Stimulated activated effector memory CD8-positive, alpha-beta T cell treated with anti-CD3 and anti-CD28 coated beads, Interleukin-12 subunit alpha, Interleukin-12 subunit beta, amount 100 ng/mL, for 72 hours (primary cell): ENCODE measurements around the gene ABCF3.
"Not testable (repeated sequence)": the region's sequence is repeated elsewhere in the genome, so short reads cannot be mapped to it uniquely, and the experiment has no call there.

Experiments
- ATAC-seq: fragments of 150-1000 bp; cut with Tn5 transposase; 2 replicates; pipeline ENCODE4 v1.10.0; 2021
- DNase-seq, 2 donors: peaks; one replicate each; pipeline ENCODE4 v3.0.0; 2021 to 2022; ENCODE audit warnings: low spot score in 2 of 2
- H3K27ac Mint-ChIP-seq: one replicate; pipeline ENCODE4 v1.8.0; 2022; ENCODE audit warnings: mild to moderate bottlenecking, mixed read lengths
- H3K36me3 Mint-ChIP-seq: one replicate; pipeline ENCODE4 v1.8.0; 2022; ENCODE audit warnings: mild to moderate bottlenecking, mixed read lengths
- H3K4me1 Mint-ChIP-seq: one replicate; pipeline ENCODE4 v1.8.0; 2022; ENCODE audit warnings: mixed read lengths
- H3K4me3 Mint-ChIP-seq: one replicate; pipeline ENCODE4 v1.8.0; 2022; ENCODE audit warnings: mild to moderate bottlenecking, mixed read lengths
- H3K9me3 Mint-ChIP-seq: one replicate; pipeline ENCODE4 v1.8.0; 2022; ENCODE audit warnings: mixed read lengths

The ABCF3 gene

DNA sequence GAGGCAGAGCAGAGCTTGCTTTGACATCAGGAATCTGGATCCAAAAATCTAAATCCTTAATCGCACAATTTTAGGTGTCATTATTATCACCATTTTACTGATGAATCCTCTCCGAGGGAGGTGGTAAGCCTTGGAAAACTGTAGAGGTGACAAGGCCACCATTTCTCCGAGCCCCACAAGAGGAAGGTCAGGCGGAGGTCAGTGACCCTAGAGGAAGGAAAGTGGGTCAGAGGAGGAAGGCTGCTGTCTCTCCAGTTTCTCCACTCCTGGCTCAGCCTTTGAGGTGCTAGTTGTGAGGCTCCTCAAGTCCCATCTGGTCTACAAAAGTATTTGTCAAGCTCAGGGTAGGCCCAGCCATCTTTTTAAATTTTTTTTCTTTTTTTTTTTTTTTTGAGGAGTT, 27.6 kb upstream of the ABCF3 start:
- Mint-ChIP-seq H3K4me1 (peaks cover 49% of the 10 kb centered on the region), H3K27ac (no peak overlapping the region), H3K36me3 (peaks cover 39% of the 10 kb centered on the region), H3K4me3 (no peak overlapping the region), H3K9me3 (no peaks in the 10 kb centered on the region)
- no peak for ATAC-seq
- DNase-seq: no peak

DNA sequence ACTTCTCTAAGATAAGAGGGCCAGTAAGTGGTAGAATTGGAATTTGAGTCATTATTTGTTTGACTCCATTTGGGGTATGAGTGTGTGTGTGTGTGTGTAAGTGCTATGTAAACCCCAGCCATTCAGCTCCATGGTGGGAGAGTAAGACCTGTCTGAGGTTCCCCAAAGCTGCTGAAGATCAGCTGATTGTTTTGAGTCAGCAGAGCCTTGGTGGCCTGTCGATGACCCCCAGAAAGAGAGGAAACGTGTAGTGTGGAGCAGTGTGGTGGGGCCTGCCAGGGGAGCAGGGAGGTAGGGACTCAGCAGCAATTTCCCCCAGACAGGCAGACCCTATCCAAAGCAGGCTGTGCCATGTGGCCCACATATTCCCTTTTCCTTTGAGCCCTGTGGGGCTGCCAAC, 25.5 kb upstream of the ABCF3 start:
- Mint-ChIP-seq H3K27ac (no peak overlapping the region), H3K4me3 (no peak overlapping the region), H3K36me3 (peaks cover 59% of the 10 kb centered on the region), H3K9me3 (no peaks in the 10 kb centered on the region), H3K4me1 (peaks cover 60% of the 10 kb centered on the region)
- DNase-seq (no peak), ATAC-seq (peak; percentile 76)

DNA sequence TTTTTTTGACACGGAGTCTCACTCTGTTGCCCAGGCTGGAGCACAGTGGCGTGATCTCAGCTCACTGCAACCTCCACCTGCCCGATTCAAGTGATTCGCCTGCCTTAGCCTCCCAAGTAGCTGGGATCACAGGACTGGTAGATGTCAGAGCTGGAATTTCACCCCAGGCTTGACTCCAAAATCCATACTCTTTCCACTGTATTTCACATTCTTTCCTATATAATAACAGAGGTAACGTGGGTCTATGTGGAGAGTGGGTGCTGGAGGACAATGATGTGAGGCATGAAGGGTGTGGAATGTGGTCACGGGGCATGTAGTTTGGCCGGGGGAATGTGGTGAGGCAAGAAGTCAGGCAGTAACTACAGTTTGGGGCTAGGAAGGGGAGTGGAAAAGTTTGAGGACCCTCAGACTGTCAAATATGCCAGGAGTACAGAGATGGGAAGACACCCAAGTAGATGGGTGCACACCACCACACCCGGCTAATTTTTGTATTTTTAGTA, 23.4 kb upstream of the ABCF3 start:
- Mint-ChIP-seq H3K4me1 (peaks cover 42% of the 10 kb centered on the region), H3K36me3 (peaks cover 67% of the 10 kb centered on the region)
- H3K9me3 Mint-ChIP-seq, H3K4me3 Mint-ChIP-seq, ATAC-seq, H3K27ac Mint-ChIP-seq, DNase-seq: not testable (repeated sequence)

DNA sequence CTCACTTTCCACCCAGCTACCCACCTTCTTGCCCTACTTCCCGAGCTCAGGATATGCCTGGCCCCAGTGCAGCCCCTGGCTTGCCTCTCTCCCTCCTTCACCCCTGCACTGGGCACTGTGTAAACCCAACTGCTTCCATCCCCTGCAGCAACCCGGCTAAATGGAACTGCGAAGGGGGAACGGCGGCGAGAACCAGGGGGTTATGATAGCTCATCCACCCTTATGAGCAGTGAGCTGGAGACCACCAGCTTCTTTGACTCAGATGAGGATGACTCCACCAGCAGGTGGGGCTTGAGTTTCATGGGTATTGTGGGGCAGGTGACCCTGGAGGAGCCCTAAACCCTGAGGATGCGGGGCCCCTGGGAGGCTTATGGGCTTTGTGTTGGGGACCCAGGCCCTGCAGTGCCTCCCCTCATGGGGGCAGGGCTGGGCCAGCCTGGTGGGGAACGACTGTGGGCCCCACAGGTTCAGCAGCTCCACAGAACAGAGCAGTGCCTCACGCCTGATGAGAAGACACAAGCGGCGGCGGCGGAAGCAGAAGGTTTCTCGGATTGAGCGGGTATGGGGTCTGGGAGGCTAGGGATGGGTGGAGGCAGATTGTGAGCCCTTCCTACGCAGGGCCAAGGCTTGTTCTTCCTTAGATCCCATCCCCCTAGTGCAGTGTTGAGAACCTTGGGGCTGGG, 21.2 kb upstream of the ABCF3 start:
- H3K9me3 Mint-ChIP-seq: no peaks in the 10 kb centered on the region
- H3K27ac Mint-ChIP-seq: no peak overlapping the region
- ATAC-seq (no peak), DNase-seq (no peak)
- H3K4me1 Mint-ChIP-seq: peaks cover 32% of the 10 kb centered on the region
- H3K4me3 Mint-ChIP-seq: no peak overlapping the region
- peaks cover 74% of the 10 kb centered on the region for H3K36me3 Mint-ChIP-seq

DNA sequence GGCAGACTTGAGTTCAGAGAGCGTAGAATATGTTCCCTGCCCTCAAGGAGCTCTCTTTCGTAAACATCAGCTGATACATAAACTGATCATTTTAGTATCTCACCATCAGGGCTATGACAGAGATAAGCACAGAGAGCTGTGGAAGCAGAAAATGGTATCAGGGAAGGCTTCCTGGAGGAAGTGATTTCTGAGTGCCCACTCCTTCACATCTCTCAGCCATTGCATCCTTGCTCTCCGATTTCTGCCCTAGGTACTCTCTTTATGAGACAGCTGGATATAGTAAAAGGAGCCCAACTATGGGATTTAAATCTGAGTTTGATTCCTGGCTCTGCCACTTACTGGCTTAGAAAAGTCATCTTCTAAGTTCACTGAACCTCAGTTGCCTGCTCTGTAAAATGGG, 20.5 kb upstream of the ABCF3 start:
- no peak overlapping the region for H3K27ac Mint-ChIP-seq
- no peaks in the 10 kb centered on the region for H3K9me3 Mint-ChIP-seq
- no peak overlapping the region for H3K4me3 Mint-ChIP-seq
- H3K36me3 Mint-ChIP-seq: peaks cover 67% of the 10 kb centered on the region
- ATAC-seq (no peak), DNase-seq (no peak)
- H3K4me1 Mint-ChIP-seq: peaks cover 27% of the 10 kb centered on the region

DNA sequence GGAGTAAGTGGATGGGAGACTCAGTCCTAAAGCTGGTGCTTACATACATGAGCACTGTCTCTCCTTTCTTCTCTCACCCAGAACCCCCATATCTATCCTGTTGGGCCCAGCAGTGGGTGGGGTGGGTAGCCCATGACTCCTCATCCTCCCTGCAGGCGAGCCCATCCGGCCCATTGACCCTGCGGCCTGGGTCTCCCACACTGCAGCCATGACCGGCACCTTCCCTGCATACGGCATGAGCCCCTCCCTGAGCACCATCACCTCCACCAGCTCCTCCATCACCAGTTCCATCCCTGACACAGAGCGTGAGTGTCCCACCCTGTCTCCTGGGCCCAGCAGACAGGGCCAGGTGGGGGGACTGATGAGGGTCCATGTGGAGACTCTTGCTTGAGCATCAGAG, 19.3 kb upstream of the ABCF3 start:
- Mint-ChIP-seq H3K4me3 (no peak overlapping the region), H3K27ac (no peak overlapping the region), H3K36me3 (peaks cover 72% of the 10 kb centered on the region), H3K9me3 (no peaks in the 10 kb centered on the region), H3K4me1 (peaks cover 27% of the 10 kb centered on the region)
- no peak for DNase-seq
- ATAC-seq: no peak

DNA sequence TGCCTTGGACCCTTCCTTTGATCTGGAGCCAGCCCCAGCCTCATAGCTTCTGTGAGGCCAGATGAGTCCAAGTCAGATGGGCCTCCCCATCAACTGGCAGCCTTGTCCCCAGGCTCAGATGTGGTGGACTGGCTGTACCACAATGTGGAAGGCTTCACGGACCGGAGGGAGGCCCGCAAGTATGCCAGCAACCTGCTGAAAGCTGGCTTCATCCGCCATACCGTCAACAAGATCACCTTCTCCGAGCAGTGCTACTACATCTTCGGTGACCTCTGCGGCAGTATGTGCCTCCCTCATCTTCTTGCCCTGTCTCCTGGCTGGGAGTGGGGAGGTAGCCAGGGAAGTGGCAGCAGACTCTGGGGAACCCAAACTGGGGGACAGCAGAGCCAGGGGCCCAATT, 18.2 kb upstream of the ABCF3 start:
- peaks cover 25% of the 10 kb centered on the region for H3K4me1 Mint-ChIP-seq
- no peak overlapping the region for H3K4me3 Mint-ChIP-seq
- DNase-seq (no peak), ATAC-seq (no peak)
- H3K9me3 Mint-ChIP-seq: no peaks in the 10 kb centered on the region
- H3K36me3 Mint-ChIP-seq: peaks cover 63% of the 10 kb centered on the region
- H3K27ac Mint-ChIP-seq: no peak overlapping the region

DNA sequence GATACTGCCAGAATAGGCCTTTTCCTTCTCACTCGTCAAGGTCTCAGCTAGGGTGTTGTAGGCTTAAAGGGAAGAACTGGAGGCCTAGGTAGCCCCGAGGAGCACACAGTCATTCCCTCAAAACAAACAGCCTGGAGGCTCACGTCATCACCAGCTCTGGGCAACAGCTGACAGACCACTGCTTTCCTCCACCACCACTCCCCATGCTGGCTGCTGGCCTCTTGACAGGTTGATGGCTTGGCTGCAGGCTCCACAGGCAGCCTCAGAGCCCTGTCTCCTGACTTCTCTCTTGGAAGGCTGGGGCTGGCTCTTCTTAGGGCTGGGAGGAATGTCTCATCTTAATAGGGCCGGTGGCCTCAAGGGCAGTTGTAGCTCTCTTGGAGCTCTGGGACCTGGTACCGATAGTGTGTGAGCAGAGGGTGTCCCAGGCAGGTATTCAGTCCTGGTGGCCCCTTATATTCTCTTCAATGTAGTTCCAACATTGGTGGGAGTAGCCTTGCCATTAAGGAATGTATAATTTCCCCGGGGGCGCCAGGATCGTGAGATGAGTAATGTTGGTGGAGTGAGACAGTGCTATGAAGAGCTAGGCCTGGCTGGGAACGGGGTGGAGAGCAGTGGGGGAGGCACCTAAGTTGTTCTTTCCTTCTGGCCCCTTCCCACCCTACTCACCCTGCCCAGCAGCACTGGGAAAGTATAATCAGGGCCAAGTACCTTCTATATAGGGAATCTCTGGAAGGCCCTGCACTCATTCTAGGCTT, 17.5 kb upstream of the ABCF3 start:
- DNase-seq: no peak
- Mint-ChIP-seq H3K9me3 (no peaks in the 10 kb centered on the region), H3K36me3 (peaks cover 61% of the 10 kb centered on the region), H3K4me1 (peaks cover 23% of the 10 kb centered on the region), H3K27ac (no peak overlapping the region), H3K4me3 (no peak overlapping the region)
- no peak for ATAC-seq

DNA sequence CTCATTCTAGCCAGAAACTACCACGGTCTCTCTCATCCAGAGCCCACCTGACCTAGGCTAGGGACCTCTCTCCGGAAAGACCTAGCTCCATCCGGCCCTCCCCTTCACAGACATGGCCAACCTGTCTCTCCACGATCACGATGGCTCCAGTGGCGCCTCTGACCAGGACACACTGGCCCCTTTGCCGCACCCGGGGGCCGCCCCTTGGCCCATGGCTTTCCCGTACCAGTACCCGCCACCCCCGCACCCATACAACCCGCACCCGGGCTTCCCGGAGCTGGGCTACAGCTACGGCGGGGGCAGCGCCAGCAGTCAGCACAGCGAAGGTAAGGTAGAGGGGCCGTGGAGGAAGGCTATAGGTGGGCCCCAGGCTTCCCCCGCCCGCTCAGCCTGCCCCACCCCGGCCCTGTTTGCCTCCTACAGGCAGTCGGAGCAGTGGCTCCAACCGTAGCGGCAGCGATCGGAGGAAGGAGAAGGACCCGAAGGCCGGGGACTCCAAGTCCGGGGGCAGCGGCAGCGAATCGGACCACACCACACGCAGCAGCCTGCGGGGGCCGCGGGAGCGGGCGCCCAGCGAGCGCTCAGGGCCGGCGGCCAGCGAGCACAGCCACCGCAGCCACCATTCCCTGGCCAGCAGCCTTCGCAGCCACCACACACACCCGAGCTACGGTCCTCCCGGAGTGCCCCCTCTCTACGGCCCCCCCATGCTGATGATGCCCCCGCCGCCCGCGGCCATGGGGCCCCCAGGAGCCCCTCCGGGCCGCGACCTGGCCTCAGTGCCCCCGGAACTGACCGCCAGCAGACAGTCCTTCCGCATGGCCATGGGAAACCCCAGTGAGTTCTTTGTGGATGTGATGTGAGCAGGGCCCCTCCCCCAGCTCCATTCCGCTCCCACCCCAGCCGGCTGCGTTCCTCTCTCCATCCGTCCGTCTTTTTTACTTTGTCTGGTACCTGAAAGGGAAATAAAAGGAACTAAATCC, 15.8 kb upstream of the ABCF3 start:
- peaks cover 13% of the 10 kb centered on the region for H3K4me1 Mint-ChIP-seq
- no peak overlapping the region for H3K27ac Mint-ChIP-seq
- no peak for DNase-seq
- H3K9me3 Mint-ChIP-seq: no peaks in the 10 kb centered on the region
- no peak overlapping the region for H3K4me3 Mint-ChIP-seq
- H3K36me3 Mint-ChIP-seq: peaks cover 47% of the 10 kb centered on the region
- no peak for ATAC-seq

DNA sequence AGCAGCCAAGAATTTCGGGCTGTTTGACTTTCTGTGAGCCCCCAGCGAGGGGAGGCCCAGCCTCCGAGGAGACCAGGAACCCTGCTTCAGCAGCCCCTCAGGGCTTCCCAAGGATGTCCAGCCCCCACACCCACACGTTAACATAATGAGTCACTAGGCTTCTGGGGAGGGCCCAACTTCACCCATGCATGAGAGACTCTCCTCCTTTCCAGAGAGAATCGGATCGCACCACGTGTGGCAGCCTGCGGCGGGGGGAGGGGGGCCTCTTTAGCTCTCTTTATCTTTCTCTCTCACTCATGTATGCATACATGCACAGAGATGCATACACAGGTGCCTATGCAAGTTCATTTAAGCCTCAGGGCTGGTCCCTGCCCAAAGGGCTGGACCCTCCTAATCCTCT, 14.4 kb upstream of the ABCF3 start:
- Mint-ChIP-seq H3K27ac (peak overlapping the region; percentile 9), H3K4me1 (peaks cover 25% of the 10 kb centered on the region), H3K9me3 (no peaks in the 10 kb centered on the region), H3K36me3 (peaks cover 40% of the 10 kb centered on the region), H3K4me3 (no peak overlapping the region)
- DNase-seq (no peak), ATAC-seq (no peak)

DNA sequence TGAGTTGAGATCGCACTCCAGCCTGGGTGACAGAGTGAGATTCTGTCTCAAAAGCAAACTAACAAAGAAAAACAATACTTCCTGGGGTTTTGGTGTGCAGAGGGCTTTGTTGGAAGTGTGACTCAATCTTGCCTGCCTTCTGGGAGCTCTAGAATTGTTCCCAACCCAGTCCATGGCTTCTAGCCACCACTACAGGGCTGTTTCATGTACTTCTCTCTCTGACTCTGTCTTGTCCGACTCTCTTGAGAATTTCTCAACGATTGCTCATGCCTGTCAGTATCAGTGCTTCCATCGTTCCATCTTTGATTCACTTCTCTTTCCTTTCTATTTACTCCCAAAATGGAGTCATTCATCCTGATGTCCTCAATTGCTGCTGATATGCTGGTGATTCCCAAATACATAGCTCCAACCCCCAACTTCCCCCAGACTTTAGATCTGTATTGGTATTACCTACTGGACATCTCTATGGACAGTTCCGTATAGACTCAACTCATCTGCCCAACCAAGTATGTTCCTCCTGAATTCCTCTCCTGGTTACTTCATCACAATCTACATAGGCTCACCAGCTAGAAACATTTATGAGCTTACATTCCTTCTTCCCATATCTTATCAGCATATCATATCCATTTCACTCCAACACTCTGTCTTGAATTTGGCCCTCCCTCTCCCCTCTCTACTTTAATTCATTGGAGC, 13.2 kb upstream of the ABCF3 start:
- no peak for ATAC-seq
- peak overlapping the region; percentile 44 for H3K27ac Mint-ChIP-seq
- DNase-seq: no peak
- peaks cover 40% of the 10 kb centered on the region for H3K36me3 Mint-ChIP-seq
- no peak overlapping the region for H3K4me3 Mint-ChIP-seq
- H3K9me3 Mint-ChIP-seq: no peaks in the 10 kb centered on the region
- peaks cover 34% of the 10 kb centered on the region for H3K4me1 Mint-ChIP-seq

DNA sequence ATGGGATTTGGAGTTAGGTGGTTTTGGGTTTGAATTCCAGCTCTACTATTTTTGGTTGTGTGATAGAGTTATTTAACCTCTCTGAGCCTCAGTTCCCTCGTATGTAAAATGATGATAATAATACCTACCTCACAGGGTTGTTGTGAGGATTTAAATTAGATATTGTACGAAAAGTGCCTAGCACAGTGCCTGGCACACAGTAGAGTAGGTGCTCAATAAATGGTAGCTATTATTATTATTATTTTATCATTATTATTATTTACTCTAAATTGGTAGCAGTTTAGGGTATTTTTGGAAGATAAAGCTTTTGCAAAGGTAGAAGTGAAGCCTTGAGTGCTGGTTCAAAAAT, 12.7 kb upstream of the ABCF3 start:
- peaks cover 45% of the 10 kb centered on the region for H3K36me3 Mint-ChIP-seq
- ATAC-seq (no peak), DNase-seq (no peak)
- peaks cover 39% of the 10 kb centered on the region for H3K4me1 Mint-ChIP-seq
- no peak overlapping the region for H3K4me3 Mint-ChIP-seq
- no peaks in the 10 kb centered on the region for H3K9me3 Mint-ChIP-seq
- H3K27ac Mint-ChIP-seq: peak overlapping the region; percentile 44

DNA sequence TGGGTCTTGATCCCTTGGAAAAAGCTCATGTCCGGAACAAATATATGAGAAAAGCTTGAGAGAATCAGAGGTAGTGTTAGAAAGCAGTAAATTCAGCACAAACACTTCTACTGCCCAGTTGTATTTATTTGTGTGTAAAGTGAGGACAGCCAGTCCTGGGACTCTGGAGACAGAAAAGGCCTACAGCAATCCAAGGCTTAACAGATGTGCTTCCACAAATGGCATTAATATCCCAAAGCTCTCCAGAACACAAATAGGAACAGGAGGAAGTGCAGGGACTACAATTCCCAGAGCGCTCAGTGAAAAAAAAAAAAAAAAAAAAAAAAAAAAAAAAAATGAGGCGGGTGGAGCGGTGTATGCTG, 11.7 kb upstream of the ABCF3 start:
- DNase-seq (no peak), ATAC-seq (peak; percentile 0)
- Mint-ChIP-seq H3K4me1 (peaks cover 45% of the 10 kb centered on the region), H3K9me3 (no peaks in the 10 kb centered on the region), H3K27ac (peak overlapping the region; percentile 97), H3K4me3 (peak overlapping the region; percentile 97), H3K36me3 (peaks cover 45% of the 10 kb centered on the region)

DNA sequence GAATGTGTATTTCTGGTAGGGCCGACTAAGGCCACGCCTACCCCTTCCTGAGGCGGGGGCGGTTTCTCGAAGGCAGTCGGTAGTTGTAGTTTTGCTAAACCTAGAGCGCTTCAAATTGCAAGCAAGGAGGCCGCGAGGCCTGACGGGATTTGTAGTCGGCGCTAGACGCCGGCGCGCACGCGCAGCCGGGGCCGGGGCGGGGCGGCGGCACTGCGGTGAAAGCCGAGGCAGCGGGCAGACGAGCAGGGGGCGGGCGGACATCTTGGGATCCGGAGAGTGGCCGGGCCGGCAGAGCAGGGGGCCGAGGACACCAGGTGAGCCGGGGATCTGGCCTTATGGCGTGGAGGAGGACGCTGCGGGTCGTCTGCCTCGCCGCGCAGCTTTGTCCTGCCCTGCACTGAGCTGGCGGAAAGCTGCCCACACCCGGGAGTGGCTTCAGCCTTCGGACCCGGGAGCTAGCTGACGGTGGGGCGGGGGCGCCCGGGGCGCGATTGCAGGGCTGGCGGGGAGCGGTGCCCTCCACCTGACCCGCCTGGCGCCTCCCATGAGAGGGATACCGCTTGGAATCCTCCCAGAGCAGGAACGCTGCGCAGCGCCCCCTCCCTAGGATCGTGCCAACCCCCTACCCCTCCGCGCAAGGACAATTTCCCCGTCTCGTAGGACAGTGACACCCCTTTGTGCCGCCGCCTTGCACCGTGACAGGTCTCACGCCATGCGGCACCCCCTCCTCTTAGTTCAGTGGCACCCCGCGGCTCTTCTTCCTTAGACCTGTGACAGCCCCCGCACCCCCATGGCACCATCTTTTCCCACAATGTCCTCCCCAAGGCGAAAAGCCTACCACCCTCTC, 11.1 kb upstream of the ABCF3 start, which contains the start of gene AP2M1:
Gene AP2M1 (plus strand): TSS at position 210 of the 847 bp plus-strand sequence. CDS start 2,139 bp downstream, outside the sequence.
- Mint-ChIP-seq H3K36me3 (peaks cover 46% of the 10 kb centered on the region), H3K4me1 (peaks cover 45% of the 10 kb centered on the region), H3K4me3 (peak within 1 kb of the TSS; percentile 97), H3K9me3 (no peaks in the 10 kb centered on the region), H3K27ac (peak within 1 kb of the TSS; percentile 97)
- peak; percentile 96 for ATAC-seq
- peak; percentile 98 to 99 for DNase-seq
